HG03196 (cell line): ENCODE results near the gene REEP6.

ENCODE experiments used
- ATAC-seq: cut with Tn5 transposase; IDR thresholded peaks from one replicate; pipeline ENCODE4 v1.9.1; 2021; ENCODE audit not compliant: unreplicated experiment

Gene REEP6

GRCh38 chr19:1456121-1456900 is 34.7 kb upstream of the REEP6 start:
- no peak for ATAC-seq

DNA sequence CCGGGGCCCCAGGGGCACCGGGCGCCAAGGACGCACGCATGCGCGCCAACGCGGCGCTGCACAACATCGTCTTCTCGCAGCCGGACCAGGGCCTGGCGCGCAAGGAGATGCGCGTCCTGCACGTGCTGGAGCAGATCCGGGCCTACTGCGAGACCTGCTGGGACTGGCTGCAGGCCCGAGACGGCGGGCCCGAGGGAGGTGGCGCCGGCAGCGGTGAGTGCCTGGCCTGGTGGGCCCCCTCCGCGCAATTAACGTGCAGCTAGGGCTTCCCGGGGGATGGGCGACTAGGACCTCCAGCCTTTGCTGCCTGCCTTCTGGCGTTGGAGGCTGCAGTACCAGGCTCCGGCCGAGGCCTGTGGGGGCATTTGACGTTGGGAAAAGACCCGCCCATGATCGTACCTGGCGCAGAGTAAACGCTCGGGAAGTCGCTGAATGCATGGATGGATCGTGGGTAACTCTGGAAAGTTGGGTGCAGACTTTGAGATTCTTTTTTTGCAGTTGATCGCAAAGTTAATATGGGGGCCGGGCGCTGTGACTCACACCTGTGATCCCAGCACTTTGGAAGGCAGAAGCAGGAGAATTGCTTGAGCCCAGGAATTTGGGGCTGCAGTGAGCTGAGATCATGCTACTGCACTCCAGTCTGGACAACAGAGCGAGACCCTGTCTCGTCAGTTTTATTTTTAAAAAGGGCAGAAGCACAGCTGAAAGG is 33.8 kb upstream of the REEP6 start:
- no peak for ATAC-seq

DNA sequence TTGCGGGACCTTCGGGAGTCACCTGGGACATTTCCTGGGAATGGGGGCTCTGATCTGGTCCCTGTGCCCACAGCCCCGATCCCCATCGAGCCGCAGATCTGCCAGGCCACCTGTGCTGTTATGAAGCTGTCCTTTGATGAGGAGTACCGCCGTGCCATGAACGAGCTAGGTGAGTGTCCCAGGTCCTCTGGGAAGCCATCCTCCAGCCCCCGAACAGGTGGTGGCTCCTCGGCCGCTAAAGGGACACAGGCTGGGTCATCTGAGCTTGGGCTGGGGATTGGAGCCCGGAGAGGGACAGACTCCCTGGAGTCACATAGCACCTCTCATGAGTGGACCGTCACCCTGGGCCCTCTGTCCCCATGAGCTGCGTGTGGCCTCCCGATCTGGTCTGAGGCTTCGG is 33.1 kb upstream of the REEP6 start:
- no peak for ATAC-seq

- no peak for ATAC-seq
These were observed 31.5 kb upstream of the REEP6 start for GRCh38 chr19:1459479-1459878.

DNA sequence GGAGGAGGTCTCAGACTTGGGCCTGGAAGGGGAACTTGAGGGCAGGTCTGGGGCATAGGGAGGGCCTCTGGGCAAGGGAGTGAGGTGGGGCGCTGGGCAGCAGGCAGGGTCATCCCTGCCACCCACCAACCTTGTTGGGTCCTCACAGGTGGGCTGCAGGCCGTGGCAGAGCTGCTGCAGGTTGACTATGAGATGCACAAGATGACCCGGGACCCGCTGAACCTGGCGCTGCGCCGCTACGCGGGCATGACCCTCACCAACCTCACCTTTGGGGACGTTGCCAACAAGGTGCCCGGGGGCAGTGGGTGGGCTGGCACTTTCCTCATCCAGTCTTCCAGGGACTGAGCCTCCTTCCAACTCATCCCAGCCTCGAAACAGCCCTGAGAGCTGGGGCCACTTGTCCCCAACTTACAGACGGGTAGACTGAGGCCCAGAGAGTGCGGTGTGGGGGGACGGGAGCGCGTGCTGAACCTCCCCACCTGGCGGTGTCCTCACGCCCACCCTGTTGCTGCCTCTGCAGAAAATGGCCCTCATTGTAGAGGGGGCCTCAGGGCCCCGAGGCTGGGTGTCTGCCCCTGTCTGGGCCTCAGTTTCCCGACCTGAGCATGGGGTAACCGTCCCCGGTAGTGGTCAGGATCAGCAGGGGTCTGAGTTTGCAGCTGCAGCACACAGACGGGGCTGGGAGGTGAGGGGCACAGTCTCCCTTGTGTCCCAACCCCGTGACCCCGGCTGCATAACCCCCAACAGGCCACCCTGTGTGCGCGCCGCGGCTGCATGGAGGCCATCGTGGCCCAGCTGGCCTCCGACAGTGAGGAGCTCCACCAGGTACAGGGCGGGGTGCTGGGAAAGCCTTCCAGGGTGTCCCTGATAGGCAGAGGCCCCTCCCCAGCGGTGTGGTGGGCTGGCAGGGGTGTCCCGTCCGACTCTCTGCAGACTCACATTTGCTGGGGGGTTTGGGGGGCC is 30.7 kb upstream of the REEP6 start:
- ATAC-seq: no peak

GRCh38 chr19:1461862-1462261 is 29.1 kb upstream of the REEP6 start:
- ATAC-seq: no peak

DNA sequence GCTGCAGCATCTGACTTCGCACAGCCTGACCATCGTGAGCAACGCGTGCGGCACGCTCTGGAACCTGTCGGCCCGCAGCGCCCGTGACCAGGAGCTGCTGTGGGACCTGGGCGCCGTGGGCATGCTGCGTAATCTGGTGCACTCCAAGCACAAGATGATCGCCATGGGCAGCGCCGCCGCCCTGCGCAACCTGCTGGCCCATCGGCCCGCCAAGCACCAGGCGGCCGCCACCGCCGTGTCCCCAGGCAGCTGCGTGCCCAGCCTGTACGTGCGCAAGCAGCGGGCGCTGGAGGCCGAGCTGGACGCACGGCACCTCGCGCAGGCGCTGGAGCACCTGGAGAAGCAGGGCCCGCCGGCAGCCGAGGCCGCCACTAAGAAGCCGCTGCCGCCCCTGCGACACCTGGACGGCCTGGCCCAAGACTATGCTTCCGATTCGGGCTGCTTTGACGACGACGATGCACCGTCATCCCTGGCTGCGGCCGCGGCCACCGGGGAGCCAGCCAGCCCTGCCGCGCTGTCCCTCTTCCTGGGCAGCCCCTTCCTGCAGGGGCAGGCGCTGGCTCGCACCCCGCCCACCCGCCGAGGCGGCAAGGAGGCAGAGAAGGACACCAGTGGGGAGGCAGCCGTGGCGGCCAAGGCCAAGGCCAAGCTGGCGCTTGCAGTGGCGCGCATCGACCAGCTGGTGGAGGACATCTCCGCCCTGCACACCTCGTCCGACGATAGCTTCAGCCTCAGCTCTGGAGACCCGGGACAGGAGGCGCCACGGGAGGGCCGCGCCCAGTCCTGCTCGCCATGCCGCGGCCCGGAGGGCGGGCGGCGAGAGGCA is 25.6 kb upstream of the REEP6 start:
- no peak for ATAC-seq

GRCh38 chr19:1466018-1466460 is 24.9 kb upstream of the REEP6 start:
- no peak for ATAC-seq

DNA sequence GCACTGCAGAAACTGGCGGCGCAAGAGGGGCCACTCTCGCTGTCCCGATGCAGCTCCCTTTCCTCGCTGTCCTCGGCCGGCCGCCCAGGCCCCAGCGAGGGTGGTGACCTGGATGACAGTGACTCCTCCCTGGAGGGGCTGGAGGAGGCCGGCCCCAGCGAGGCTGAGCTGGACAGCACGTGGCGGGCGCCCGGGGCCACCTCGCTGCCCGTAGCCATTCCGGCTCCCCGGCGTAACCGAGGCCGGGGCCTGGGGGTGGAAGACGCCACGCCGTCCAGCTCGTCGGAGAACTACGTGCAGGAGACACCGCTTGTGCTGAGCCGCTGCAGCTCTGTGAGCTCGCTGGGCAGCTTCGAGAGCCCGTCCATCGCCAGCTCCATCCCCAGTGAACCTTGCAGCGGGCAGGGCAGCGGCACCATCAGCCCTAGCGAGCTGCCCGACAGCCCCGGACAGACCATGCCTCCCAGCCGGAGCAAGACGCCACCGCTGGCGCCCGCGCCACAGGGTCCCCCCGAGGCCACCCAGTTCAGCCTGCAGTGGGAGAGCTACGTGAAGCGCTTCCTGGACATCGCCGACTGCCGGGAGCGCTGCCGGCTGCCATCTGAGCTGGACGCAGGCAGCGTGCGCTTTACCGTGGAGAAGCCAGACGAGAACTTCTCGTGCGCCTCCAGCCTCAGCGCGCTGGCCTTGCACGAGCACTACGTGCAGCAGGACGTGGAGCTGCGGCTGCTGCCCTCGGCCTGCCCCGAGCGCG is 24.3 kb upstream of the REEP6 start:
- no peak for ATAC-seq

DNA sequence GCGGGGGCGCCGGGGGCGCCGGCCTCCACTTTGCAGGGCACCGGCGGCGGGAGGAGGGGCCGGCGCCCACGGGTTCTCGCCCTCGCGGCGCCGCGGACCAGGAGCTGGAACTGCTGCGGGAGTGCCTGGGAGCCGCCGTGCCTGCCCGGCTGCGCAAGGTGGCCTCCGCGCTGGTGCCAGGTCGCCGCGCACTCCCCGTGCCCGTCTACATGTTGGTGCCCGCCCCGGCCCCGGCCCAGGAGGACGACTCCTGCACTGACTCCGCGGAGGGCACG is 23.8 kb upstream of the REEP6 start:
- ATAC-seq: no peak

GRCh38 chr19:1467490-1468273 is 23.3 kb upstream of the REEP6 start:
- no peak for ATAC-seq

- ATAC-seq: no peak
These were observed 22.6 kb upstream of the REEP6 start for GRCh38 chr19:1468274-1468820.

DNA sequence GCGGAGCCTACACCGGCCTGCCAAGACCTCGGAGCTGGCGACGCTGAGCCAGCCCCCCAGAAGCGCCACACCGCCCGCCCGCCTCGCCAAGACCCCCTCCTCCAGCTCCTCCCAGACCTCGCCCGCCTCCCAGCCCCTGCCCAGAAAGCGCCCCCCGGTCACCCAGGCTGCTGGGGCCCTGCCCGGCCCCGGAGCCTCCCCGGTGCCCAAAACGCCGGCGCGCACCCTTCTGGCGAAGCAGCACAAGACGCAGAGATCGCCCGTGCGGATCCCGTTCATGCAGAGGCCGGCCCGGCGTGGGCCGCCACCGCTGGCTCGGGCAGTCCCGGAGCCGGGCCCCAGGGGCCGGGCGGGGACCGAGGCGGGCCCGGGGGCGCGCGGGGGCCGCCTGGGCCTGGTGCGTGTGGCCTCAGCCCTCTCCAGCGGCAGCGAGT is 22.1 kb upstream of the REEP6 start:
- no peak for ATAC-seq

- ATAC-seq: no peak
These were observed 21.5 kb upstream of the REEP6 start for GRCh38 chr19:1469255-1470054.

GRCh38 chr19:1470055-1470304 is 21.0 kb upstream of the REEP6 start:
- no peak for ATAC-seq

- no peak for ATAC-seq
These were observed 20.5 kb upstream of the REEP6 start for GRCh38 chr19:1470305-1471009.

- ATAC-seq: no peak
These were observed 19.9 kb upstream of the REEP6 start for GRCh38 chr19:1471010-1471514.
